Spleen (tissue), 11 donors: Measurements from ENCODE around the gene LYRM4. TPM values are rescaled to one million over a fixed set of nuclear protein-coding genes. Genes with fewer than 3 reads are reported as not detected.

Source experiments
- DNase-seq: peaks from one replicate; pipeline ENCODE4 v3.0.0-alpha.2; 2020
- H3K27ac ChIP-seq, 8 donors: fragments of 200-600 bp; sonication (generic) in 7 of 8; 1 replicate in 4 of 8; 2 replicates in 4 of 8; pipeline versions ENCODE4 v1.5.0 to v1.8.0; 2016 to 2021; ENCODE audit warnings: inconsistent platforms in 4 of 8, mild to moderate bottlenecking in 4 of 8, moderate library complexity in 1 of 8
- H3K27me3 ChIP-seq, 7 donors: fragments of 200-600 bp; sonication (generic) in 6 of 7; replicated peaks in 1 of 7; 1 replicate in 4 of 7; 2 replicates in 3 of 7; pipeline versions ENCODE4 v1.5.0 to v1.8.0; 2016 to 2021; ENCODE audit warnings: inconsistent platforms in 3 of 7, mild to moderate bottlenecking in 1 of 7
- H3K36me3 ChIP-seq, 6 donors: fragments of 200-600 bp; sonication (generic) in 5 of 6; 1 replicate in 4 of 6; 2 replicates in 2 of 6; pipeline versions ENCODE4 v1.5.0 to v1.8.0; 2016 to 2021; ENCODE audit warnings: inconsistent platforms in 2 of 6
- H3K4me1 ChIP-seq, 6 donors: fragments of 200-600 bp; sonication (generic) in 5 of 6; 1 replicate in 3 of 6; 2 replicates in 3 of 6; pipeline versions ENCODE4 v1.5.0 to v1.8.0; 2016 to 2021; ENCODE audit warnings: inconsistent platforms in 3 of 6
- H3K4me3 ChIP-seq, 8 donors: fragments of 200-600 bp; sonication (generic) in 7 of 8; 1 replicate in 4 of 8; 2 replicates in 4 of 8; pipeline versions ENCODE4 v1.5.0 to v1.8.0; 2016 to 2021; ENCODE audit warnings: inconsistent platforms in 4 of 8, mild to moderate bottlenecking in 4 of 8, moderate library complexity in 2 of 8
- H3K9me3 ChIP-seq, 8 donors: fragments of 200-600 bp; sonication (generic) in 7 of 8; 1 replicate in 4 of 8; 2 replicates in 4 of 8; pipeline versions ENCODE4 v1.5.0 to v1.8.0; 2016 to 2021; ENCODE audit warnings: inconsistent platforms in 4 of 8
- CTCF ChIP-seq, 11 experiments: fragments of 200-600 bp in 7 of 11; fragments of 450-650 bp in 4 of 11; sonication (generic) in 4 of 11; IDR thresholded peaks in 8 of 11; conservative IDR thresholded peaks in 3 of 11; 1 replicate in 7 of 11; 2 replicates in 4 of 11; pipeline versions ENCODE4 v1.4.0 to v1.8.0; 2016 to 2021; ENCODE audit warnings: antibody characterized with exemption in 11 of 11, inconsistent platforms in 4 of 11, mild to moderate bottlenecking in 1 of 11
- POLR2A ChIP-seq, 3 donors: fragments of 450-650 bp; IDR thresholded peaks; one replicate each; pipeline ENCODE4 v1.5.1; 2017; ENCODE audit warnings: antibody characterized with exemption in 3 of 3, mild to moderate bottlenecking in 1 of 3
- POLR2AphosphoS5 ChIP-seq, 3 donors: sonication (generic); formaldehyde crosslinking; IDR thresholded peaks; one replicate each; pipeline ENCODE4 v1.5.1; 2017; ENCODE audit warnings: antibody characterized with exemption in 3 of 3
- WGBS, 5 donors: extraction: QIAGEN DNeasy Blood & Tissue Kit in 3 of 5; methylation state at CpG; one replicate each; pipeline versions ENCODE4 v1.1.5 to v1.1.7; 2013 to 2018; 5-methylcytosine and 5-hydroxymethylcytosine counted together
- intact Hi-C: fragments of 100-400 bp; cut with DNase I; formaldehyde crosslinking; loops from one replicate; pipeline ENCODE4 v1.15.0; 2023; ENCODE audit warnings: low total_unique reads
- polyA plus RNA-seq, 3 donors: library from polyadenylated mRNA; stranded (reverse); fragments of 200-250 nt; gene quantifications; one replicate each; pipeline ENCODE4 v1.2.1, GENCODE V29; 2013
- total RNA-seq, 7 donors: library from RNA; depleted of rRNA in 3 of 7; stranded (reverse); fragments of >200 nt in 3 of 7; fragmentation: NEBNext Ultra II Directional in 4 of 7; extraction: Animal tissue kit (Norgen Biotek cat#: 25700) in 4 of 7; gene quantifications; one replicate each; pipeline versions ENCODE4 v1.1.0 to v1.2.1, GENCODE V29; 2016 to 2021
- donor health status: healthy with polysubstance abuse.
- donor health status: DM: no; HTN: no; CAD: no; lungs with moderate emphysema.
- donor health status: DM: no; HTN: no; CAD: no.
- donor health status: Bipolar disorder and iron deficiency.
- donor health status: healthy.
- donor health status: DM: no; HTN: no; CAD: no.
- donor health status: DM: yes; HTN: yes; CAD: no.

The LYRM4 gene
- total and polyA plus RNA-seq, 10 donors, result 32.1 to 58.1 (median 38.7) TPM

DNA sequence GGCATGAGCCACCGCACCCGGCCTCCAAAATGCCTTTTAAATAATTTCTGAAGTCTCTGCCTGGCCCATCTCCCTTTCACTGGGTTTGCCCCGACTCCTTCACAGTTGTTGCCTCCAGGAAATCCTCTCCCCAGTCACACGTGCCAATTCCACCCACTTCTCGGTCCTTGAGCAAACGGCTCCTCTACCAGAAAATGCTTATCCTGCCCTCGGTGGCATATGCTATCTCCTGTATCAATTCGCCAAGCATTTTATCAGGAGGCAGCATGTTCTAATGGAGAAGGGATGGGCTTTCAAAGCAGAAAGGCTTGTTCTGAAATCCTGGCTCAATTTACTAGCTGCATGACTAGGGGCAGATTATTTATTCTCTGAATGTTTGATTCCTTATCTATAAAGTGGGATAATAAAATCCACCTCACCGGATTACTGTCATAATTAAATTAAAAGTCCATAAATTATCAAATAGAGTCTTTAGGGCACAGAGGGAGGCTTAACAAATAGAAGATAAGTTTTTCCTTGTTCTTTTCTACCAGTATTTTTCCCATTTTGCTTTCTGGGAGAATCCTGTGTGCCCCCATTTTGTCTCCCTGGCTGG, 109.3 kb downstream of the LYRM4 start:
- Histone ChIP-seq H3K27ac (no peak overlapping the region), H3K4me1 (no peaks in the 10 kb centered on the region), H3K4me3 (no peak overlapping the region), H3K27me3 (no peaks in the 10 kb centered on the region), H3K36me3 (no peaks in the 10 kb centered on the region), H3K9me3 (no peaks in the 10 kb centered on the region)
- intact Hi-C loops, result no loop called here
- DNase-seq, result no peak
- 53 to 63% (median 56%) methylated on average over 9 of the region's 9 CpGs for WGBS, 5 donors
- TF ChIP-seq POLR2A (IDR thresholded peaks at IDR 0.05) (no peak), POLR2AphosphoS5 (IDR thresholded peaks at IDR 0.05) (no peak), CTCF (IDR thresholded peaks at IDR 0.05 in 8 of 11, conservative IDR thresholded peaks at IDR 0.05 in 3 of 11) (no peak)

GRCh38 chr6:5150551-5151075, 110.1 kb downstream of the LYRM4 start:
- DNase-seq, result no peak
- TF ChIP-seq POLR2AphosphoS5 (IDR thresholded peaks at IDR 0.05) (no peak), POLR2A (IDR thresholded peaks at IDR 0.05) (no peak), CTCF (IDR thresholded peaks at IDR 0.05 in 8 of 11, conservative IDR thresholded peaks at IDR 0.05 in 3 of 11) (no peak)
- WGBS, 5 donors, result 91 to 96% (median 94%) methylated on average over 3 of the region's 3 CpGs
- H3K27me3 ChIP-seq, result no peaks in the 10 kb centered on the region
- intact Hi-C loops, result no loop called here
- H3K4me1 ChIP-seq, result no peaks in the 10 kb centered on the region
- no peak overlapping the region for H3K27ac ChIP-seq
- no peaks in the 10 kb centered on the region for H3K36me3 ChIP-seq
- no peaks in the 10 kb centered on the region for H3K9me3 ChIP-seq
- H3K4me3 ChIP-seq, result no peak overlapping the region

GRCh38 chr6:5149891-5150290, 110.9 kb downstream of the LYRM4 start:
- 88 to 97% (median 94%) methylated on average over 6 of the region's 6 CpGs for WGBS, 5 donors
- Histone ChIP-seq H3K36me3 (no peaks in the 10 kb centered on the region), H3K9me3 (no peaks in the 10 kb centered on the region), H3K27me3 (no peaks in the 10 kb centered on the region), H3K4me1 (no peaks in the 10 kb centered on the region), H3K4me3 (no peak overlapping the region), H3K27ac (no peak overlapping the region)
- TF ChIP-seq CTCF (IDR thresholded peaks at IDR 0.05 in 8 of 11, conservative IDR thresholded peaks at IDR 0.05 in 3 of 11) (no peak), POLR2A (IDR thresholded peaks at IDR 0.05) (no peak), POLR2AphosphoS5 (IDR thresholded peaks at IDR 0.05) (no peak)
- DNase-seq, result no peak
- intact Hi-C loops, result loop anchor here (5.0 kb wide), 1 partner anchor 152 kb away; no protein-coding TSS in a partner anchor

GRCh38 chr6:5149159-5149704, 111.5 kb downstream of the LYRM4 start:
- no peak for DNase-seq
- Histone ChIP-seq H3K4me1 (no peaks in the 10 kb centered on the region), H3K9me3 (no peaks in the 10 kb centered on the region), H3K4me3 (no peak overlapping the region), H3K27me3 (no peaks in the 10 kb centered on the region), H3K27ac (no peak overlapping the region), H3K36me3 (no peaks in the 10 kb centered on the region)
- no peak for TF ChIP-seq POLR2A (IDR thresholded peaks at IDR 0.05)
- no peak for TF ChIP-seq CTCF (IDR thresholded peaks at IDR 0.05 in 8 of 11, conservative IDR thresholded peaks at IDR 0.05 in 3 of 11)
- intact Hi-C loops, result loop anchor here (5.0 kb wide), 1 partner anchor 153 kb away; no protein-coding TSS in a partner anchor
- WGBS, 5 donors, result 76 to 95% (median 88%) methylated on average over 6 of the region's 6 CpGs
